Measurements from ENCODE around the gene PCTP.

Gene PCTP

GRCh38 chr17:55742272-55743102 is 8.4 kb upstream of the PCTP start:
- ATAC-seq (ENCODE audit: low read depth): peak; percentile 60
- no peak for TF ChIP-seq CTCF (IDR thresholded peaks at IDR 0.05; ENCODE audit: poor library complexity, severe bottlenecking)
- H3K36me3 ChIP-seq (ENCODE audit: low read depth): no peaks in the 10 kb centered on the region
- no peak overlapping the region for H3K4me3 ChIP-seq (ENCODE audit: severe bottlenecking)
- peaks cover 13% of the 10 kb centered on the region for H3K4me1 ChIP-seq (ENCODE audit: insufficient read depth, poor library complexity, severe bottlenecking)
- H3K27me3 ChIP-seq (ENCODE audit: insufficient read depth, poor library complexity, severe bottlenecking): no peaks in the 10 kb centered on the region
- DNase-seq (ENCODE audit: low spot score): no peak
- no peaks in the 10 kb centered on the region for H3K9me3 ChIP-seq (ENCODE audit: severe bottlenecking)
- peak overlapping the region; percentile 66 for H3K27ac ChIP-seq (ENCODE audit: poor library complexity, severe bottlenecking)

GRCh38 chr17:55743103-55743679 is 7.7 kb upstream of the PCTP start:
- Histone ChIP-seq H3K9me3 (ENCODE audit: severe bottlenecking) (no peaks in the 10 kb centered on the region), H3K4me1 (ENCODE audit: insufficient read depth, poor library complexity, severe bottlenecking) (peaks cover 13% of the 10 kb centered on the region), H3K4me3 (ENCODE audit: severe bottlenecking) (no peak overlapping the region), H3K27me3 (ENCODE audit: insufficient read depth, poor library complexity, severe bottlenecking) (no peaks in the 10 kb centered on the region), H3K36me3 (ENCODE audit: low read depth) (no peaks in the 10 kb centered on the region), H3K27ac (ENCODE audit: poor library complexity, severe bottlenecking) (peak overlapping the region; percentile 66)
- peak; percentile 92 for DNase-seq (ENCODE audit: low spot score)
- peak; percentile 99 for ATAC-seq (ENCODE audit: low read depth)
- no peak for TF ChIP-seq CTCF (IDR thresholded peaks at IDR 0.05; ENCODE audit: poor library complexity, severe bottlenecking)

GRCh38 chr17:55745258-55745657 is 5.6 kb upstream of the PCTP start:
- Histone ChIP-seq H3K36me3 (ENCODE audit: low read depth) (no peaks in the 10 kb centered on the region), H3K4me1 (ENCODE audit: insufficient read depth, poor library complexity, severe bottlenecking) (peaks cover 13% of the 10 kb centered on the region), H3K9me3 (ENCODE audit: severe bottlenecking) (no peaks in the 10 kb centered on the region), H3K27me3 (ENCODE audit: insufficient read depth, poor library complexity, severe bottlenecking) (no peaks in the 10 kb centered on the region), H3K4me3 (ENCODE audit: severe bottlenecking) (no peak overlapping the region), H3K27ac (ENCODE audit: poor library complexity, severe bottlenecking) (no peak overlapping the region)
- no peak for TF ChIP-seq CTCF (IDR thresholded peaks at IDR 0.05; ENCODE audit: poor library complexity, severe bottlenecking)
- DNase-seq (ENCODE audit: low spot score): no peak
- ATAC-seq (ENCODE audit: low read depth): no peak

- Histone ChIP-seq H3K27ac (ENCODE audit: poor library complexity, severe bottlenecking) (no peak overlapping the region), H3K4me3 (ENCODE audit: severe bottlenecking) (no peak overlapping the region), H3K4me1 (ENCODE audit: insufficient read depth, poor library complexity, severe bottlenecking) (peaks cover 13% of the 10 kb centered on the region), H3K9me3 (ENCODE audit: severe bottlenecking) (no peaks in the 10 kb centered on the region), H3K36me3 (ENCODE audit: low read depth) (no peaks in the 10 kb centered on the region), H3K27me3 (ENCODE audit: insufficient read depth, poor library complexity, severe bottlenecking) (no peaks in the 10 kb centered on the region)
- ATAC-seq (ENCODE audit: low read depth) (no peak), DNase-seq (ENCODE audit: low spot score) (no peak)
- no peak for TF ChIP-seq CTCF (IDR thresholded peaks at IDR 0.05; ENCODE audit: poor library complexity, severe bottlenecking)
Measured at GRCh38 chr17:55746466-55746865, 4.4 kb upstream of the PCTP start.

- TF ChIP-seq CTCF (IDR thresholded peaks at IDR 0.05; ENCODE audit: poor library complexity, severe bottlenecking): no peak
- DNase-seq (ENCODE audit: low spot score): no peak
Measured at GRCh38 chr17:55747209-55747608, 3.6 kb upstream of the PCTP start.

More at GRCh38 chr17:55747209-55747608, 3.6 kb upstream of the PCTP start:
- no peaks in the 10 kb centered on the region for H3K9me3 ChIP-seq (ENCODE audit: severe bottlenecking)
- H3K27me3 ChIP-seq (ENCODE audit: insufficient read depth, poor library complexity, severe bottlenecking): no peaks in the 10 kb centered on the region
- H3K4me3 ChIP-seq (ENCODE audit: severe bottlenecking): no peak overlapping the region
- peaks cover 19% of the 10 kb centered on the region for H3K4me1 ChIP-seq (ENCODE audit: insufficient read depth, poor library complexity, severe bottlenecking)
- H3K27ac ChIP-seq (ENCODE audit: poor library complexity, severe bottlenecking): no peak overlapping the region
- ATAC-seq (ENCODE audit: low read depth): no peak
- H3K36me3 ChIP-seq (ENCODE audit: low read depth): no peaks in the 10 kb centered on the region

All from RWPE2 (cell line).